ENCODE data around the gene ACBD6. TPM values are rescaled to one million over a fixed set of nuclear protein-coding genes. Genes with fewer than 3 reads are reported as not detected.

Gene ACBD6
- total and polyA plus RNA-seq, 5 donors from 2014 or later: 23.4 to 34.9 (median 25.5) TPM

- Histone ChIP-seq H3K36me3 (ENCODE audit: control insufficient read depth, insufficient read depth, low read length) (no peaks in the 10 kb centered on the region), H3K27me3 (ENCODE audit: control insufficient read depth, insufficient read depth, low read length) (no peaks in the 10 kb centered on the region), H3K27ac (ENCODE audit: insufficient read depth, low read length, poor library complexity, severe bottlenecking) (no peak overlapping the region), H3K9me3 (ENCODE audit: control insufficient read depth in 2 of 2, low read length in 2 of 2) (no peaks in the 10 kb centered on the region), H3K4me1 (ENCODE audit: control insufficient read depth, insufficient read depth, low read length, poor library complexity, severe bottlenecking) (no peaks in the 10 kb centered on the region), H3K4me3 (ENCODE audit: low read depth, low read length) (no peak overlapping the region)
- Mint-ChIP-seq H3K27ac (no peak overlapping the region), H3K27me3 (no peaks in the 10 kb centered on the region), H3K4me1 (peaks cover 0 to 11% (median 9%) of the 10 kb centered on the region in 4 donors), H3K36me3 (peaks cover 9% of the 10 kb centered on the region), H3K4me3 (no peak overlapping the region), H3K9me3 (peaks cover 0 to 2% (median 0%) of the 10 kb centered on the region in 7 donors)
- ATAC-seq (ENCODE audit: low read depth in 2 of 2): no peak
- no peak for DNase-seq
These were observed 139.0 kb downstream of the ACBD6 start for GRCh38 chr1:180363246-180363995.

DNA sequence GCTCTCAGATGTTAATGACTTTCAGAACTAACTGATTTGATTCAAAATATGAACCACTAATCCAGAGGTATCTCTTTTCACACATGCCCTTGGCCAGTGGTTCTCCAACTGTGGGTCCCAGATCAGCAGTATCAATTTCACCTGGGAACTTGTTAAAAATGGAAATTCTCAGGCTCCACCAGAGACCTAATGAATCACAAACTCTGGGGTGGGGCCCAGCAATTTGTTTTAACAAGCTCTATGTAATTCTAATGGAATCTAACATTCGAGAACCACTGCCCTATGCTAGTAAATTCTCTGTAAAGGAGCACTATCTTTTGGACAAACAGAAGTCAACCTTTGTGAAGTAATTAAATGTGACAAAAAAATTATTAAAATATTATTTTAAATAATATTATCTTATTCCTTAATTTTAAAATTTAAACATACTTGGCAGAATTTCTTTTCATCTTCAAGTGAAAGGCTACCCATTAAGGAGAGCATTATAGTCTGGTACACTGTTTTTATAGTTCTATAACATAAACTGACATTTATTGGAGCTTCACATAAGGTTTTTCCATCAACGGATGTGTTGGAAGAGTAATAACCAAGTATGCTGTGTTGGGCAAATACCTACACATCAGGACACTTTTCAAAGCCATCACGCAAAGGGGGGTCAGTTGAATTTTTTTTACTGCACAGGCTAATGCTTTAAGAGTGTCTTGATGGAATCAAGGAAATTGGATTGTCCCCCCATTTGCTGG is 141.9 kb downstream of the ACBD6 start:
- H3K27ac Mint-ChIP-seq: no peak overlapping the region

DNA sequence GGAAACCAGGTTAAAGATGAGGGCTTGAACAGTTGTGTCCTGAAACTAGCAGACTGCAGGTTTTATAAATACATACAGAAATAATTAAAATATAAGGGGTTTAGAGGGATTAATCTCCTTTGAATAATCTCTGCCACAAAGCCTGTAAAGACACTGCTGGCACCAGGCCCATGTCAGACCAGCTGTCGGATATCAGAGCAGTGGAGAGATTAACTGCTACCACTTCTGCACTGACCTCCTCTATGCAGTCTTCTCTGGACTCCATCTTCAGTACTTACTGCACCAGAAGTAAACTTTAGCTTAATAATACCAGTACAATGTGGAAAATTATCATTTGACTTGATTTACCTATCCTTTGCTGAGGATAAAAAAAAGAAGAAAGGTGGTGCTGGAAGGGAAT is 143.7 kb downstream of the ACBD6 start:
- DNase-seq (no peak), ATAC-seq (ENCODE audit: low read depth in 2 of 2) (no peak)
- H3K27me3 ChIP-seq (ENCODE audit: control insufficient read depth, insufficient read depth, low read length): no peaks in the 10 kb centered on the region
- Mint-ChIP-seq H3K36me3 (no peaks in the 10 kb centered on the region), H3K9me3 (no peaks in the 10 kb centered on the region), H3K4me1 (peaks cover 0 to 23% (median 13%) of the 10 kb centered on the region in 4 donors), H3K27ac (no peak overlapping the region), H3K27me3 (no peaks in the 10 kb centered on the region), H3K4me3 (no peak overlapping the region)
- H3K9me3 ChIP-seq (ENCODE audit: control insufficient read depth in 2 of 2, low read length in 2 of 2): no peaks in the 10 kb centered on the region
- no peaks in the 10 kb centered on the region for H3K36me3 ChIP-seq (ENCODE audit: control insufficient read depth, insufficient read depth, low read length)
- H3K27ac ChIP-seq (ENCODE audit: insufficient read depth, low read length, poor library complexity, severe bottlenecking): no peak overlapping the region
- H3K4me1 ChIP-seq (ENCODE audit: control insufficient read depth, insufficient read depth, low read length, poor library complexity, severe bottlenecking): no peaks in the 10 kb centered on the region
- H3K4me3 ChIP-seq (ENCODE audit: low read depth, low read length): no peak overlapping the region

More for the DNA sequence above, 141.9 kb downstream of the ACBD6 start:
- H3K27me3 ChIP-seq (ENCODE audit: control insufficient read depth, insufficient read depth, low read length): no peaks in the 10 kb centered on the region
- H3K27me3 Mint-ChIP-seq: no peaks in the 10 kb centered on the region
- no peak for ATAC-seq (ENCODE audit: low read depth in 2 of 2)
- H3K9me3 Mint-ChIP-seq: no peaks in the 10 kb centered on the region
- no peaks in the 10 kb centered on the region for H3K36me3 ChIP-seq (ENCODE audit: control insufficient read depth, insufficient read depth, low read length)
- H3K4me3 Mint-ChIP-seq: no peak overlapping the region
- peaks cover 0 to 13% (median 11%) of the 10 kb centered on the region in 4 donors for H3K4me1 Mint-ChIP-seq
- H3K9me3 ChIP-seq (ENCODE audit: control insufficient read depth in 2 of 2, low read length in 2 of 2): no peaks in the 10 kb centered on the region
- no peak overlapping the region for H3K27ac ChIP-seq (ENCODE audit: insufficient read depth, low read length, poor library complexity, severe bottlenecking)
- no peaks in the 10 kb centered on the region for H3K4me1 ChIP-seq (ENCODE audit: control insufficient read depth, insufficient read depth, low read length, poor library complexity, severe bottlenecking)
- no peaks in the 10 kb centered on the region for H3K36me3 Mint-ChIP-seq
- no peak for DNase-seq
- no peak overlapping the region for H3K4me3 ChIP-seq (ENCODE audit: low read depth, low read length)

GRCh38 chr1:180353945-180354344 is 148.4 kb downstream of the ACBD6 start:
- Histone ChIP-seq H3K27me3 (ENCODE audit: control insufficient read depth, insufficient read depth, low read length) (no peaks in the 10 kb centered on the region), H3K4me3 (ENCODE audit: low read depth, low read length) (no peak overlapping the region), H3K4me1 (ENCODE audit: control insufficient read depth, insufficient read depth, low read length, poor library complexity, severe bottlenecking) (no peaks in the 10 kb centered on the region), H3K27ac (ENCODE audit: insufficient read depth, low read length, poor library complexity, severe bottlenecking) (no peak overlapping the region), H3K9me3 (ENCODE audit: control insufficient read depth in 2 of 2, low read length in 2 of 2) (no peaks in the 10 kb centered on the region), H3K36me3 (ENCODE audit: control insufficient read depth, insufficient read depth, low read length) (no peaks in the 10 kb centered on the region)
- H3K9me3 Mint-ChIP-seq: no peaks in the 10 kb centered on the region
- no peak overlapping the region for H3K27ac Mint-ChIP-seq
- no peak overlapping the region for H3K4me3 Mint-ChIP-seq
- H3K36me3 Mint-ChIP-seq: peaks cover 8% of the 10 kb centered on the region
- ATAC-seq (ENCODE audit: low read depth in 2 of 2): no peak
- H3K27me3 Mint-ChIP-seq: no peaks in the 10 kb centered on the region
- peaks cover 0 to 25% (median 22%) of the 10 kb centered on the region in 4 donors for H3K4me1 Mint-ChIP-seq
- no peak for DNase-seq

DNA sequence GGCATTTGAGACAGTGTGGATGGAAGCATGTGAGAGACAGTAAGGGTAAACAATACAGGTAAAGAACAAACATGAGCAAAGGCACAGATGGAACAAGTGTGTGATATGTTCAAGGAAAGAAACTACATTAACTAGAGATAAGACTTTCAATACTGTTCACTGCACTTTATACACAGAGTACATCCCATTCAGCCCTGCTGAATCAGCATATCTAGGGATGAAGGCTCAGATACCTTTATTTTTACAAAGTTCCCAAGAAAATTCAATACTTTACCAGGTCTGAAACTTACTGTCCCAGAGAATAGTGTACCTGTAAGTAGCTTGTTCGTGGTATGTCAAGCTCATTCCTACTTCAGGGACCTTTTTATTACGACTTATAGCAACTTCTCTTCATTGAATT is 149.8 kb downstream of the ACBD6 start:
- DNase-seq (peak in 1 of 3 donors; percentile 15), ATAC-seq (ENCODE audit: low read depth in 2 of 2) (no peak)
- Mint-ChIP-seq H3K27me3 (no peaks in the 10 kb centered on the region), H3K4me1 (peaks cover 0 to 25% (median 23%) of the 10 kb centered on the region in 4 donors), H3K4me3 (no peak overlapping the region), H3K27ac (peak overlapping the region in 2 of 3 donors; percentile 1 to 9), H3K36me3 (peaks cover 8% of the 10 kb centered on the region), H3K9me3 (no peaks in the 10 kb centered on the region)
- peak overlapping the region; percentile 4 for H3K4me3 ChIP-seq (ENCODE audit: low read depth, low read length)
- H3K27me3 ChIP-seq (ENCODE audit: control insufficient read depth, insufficient read depth, low read length): no peaks in the 10 kb centered on the region
- no peaks in the 10 kb centered on the region for H3K36me3 ChIP-seq (ENCODE audit: control insufficient read depth, insufficient read depth, low read length)
- H3K27ac ChIP-seq (ENCODE audit: insufficient read depth, low read length, poor library complexity, severe bottlenecking): no peak overlapping the region
- no peaks in the 10 kb centered on the region for H3K9me3 ChIP-seq (ENCODE audit: control insufficient read depth in 2 of 2, low read length in 2 of 2)
- no peaks in the 10 kb centered on the region for H3K4me1 ChIP-seq (ENCODE audit: control insufficient read depth, insufficient read depth, low read length, poor library complexity, severe bottlenecking)

DNA sequence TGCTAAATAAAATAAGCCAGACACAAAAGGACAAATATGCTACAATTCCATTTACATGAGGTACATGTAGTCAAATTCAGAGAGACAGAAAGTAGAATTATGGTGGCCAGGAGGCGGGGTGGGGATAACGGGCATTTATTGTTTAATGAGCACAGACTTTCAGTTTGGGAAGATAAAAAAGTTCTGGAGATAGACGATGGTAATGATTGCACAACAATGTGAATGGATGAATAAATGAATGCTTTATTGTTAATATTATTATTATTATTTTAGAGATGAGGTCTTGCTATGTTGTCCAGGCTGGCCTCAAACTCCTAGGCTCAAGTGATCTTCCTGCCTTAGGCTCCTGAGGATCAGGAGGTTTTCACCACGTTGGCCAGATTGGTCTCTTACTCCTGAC is 150.4 kb downstream of the ACBD6 start:
- peaks cover 10% of the 10 kb centered on the region for H3K36me3 Mint-ChIP-seq
- H3K27me3 ChIP-seq (ENCODE audit: control insufficient read depth, insufficient read depth, low read length): no peaks in the 10 kb centered on the region

GRCh38 chr1:180345148-180345547 is 157.2 kb downstream of the ACBD6 start:
- ATAC-seq (ENCODE audit: low read depth in 2 of 2) (no peak), DNase-seq (no peak)
- Histone ChIP-seq H3K27me3 (ENCODE audit: control insufficient read depth, insufficient read depth, low read length) (no peaks in the 10 kb centered on the region), H3K4me1 (ENCODE audit: control insufficient read depth, insufficient read depth, low read length, poor library complexity, severe bottlenecking) (no peaks in the 10 kb centered on the region), H3K4me3 (ENCODE audit: low read depth, low read length) (no peak overlapping the region), H3K36me3 (ENCODE audit: control insufficient read depth, insufficient read depth, low read length) (no peaks in the 10 kb centered on the region), H3K9me3 (ENCODE audit: control insufficient read depth in 2 of 2, low read length in 2 of 2) (no peaks in the 10 kb centered on the region), H3K27ac (ENCODE audit: insufficient read depth, low read length, poor library complexity, severe bottlenecking) (no peak overlapping the region)
- H3K4me1 Mint-ChIP-seq: peaks cover 12 to 17% (median 14%) of the 10 kb centered on the region in 4 donors
- H3K4me3 Mint-ChIP-seq: no peak overlapping the region
- peak overlapping the region in 1 of 3 donors; percentile 70 for H3K27ac Mint-ChIP-seq
- peaks cover 0 to 4% (median 0%) of the 10 kb centered on the region in 7 donors for H3K9me3 Mint-ChIP-seq
- no peaks in the 10 kb centered on the region for H3K27me3 Mint-ChIP-seq
- peaks cover 25% of the 10 kb centered on the region for H3K36me3 Mint-ChIP-seq

More for the DNA sequence above, 150.4 kb downstream of the ACBD6 start:
- Mint-ChIP-seq H3K9me3 (no peaks in the 10 kb centered on the region), H3K4me1 (peaks cover 0 to 25% (median 20%) of the 10 kb centered on the region in 4 donors), H3K27ac (no peak overlapping the region), H3K27me3 (no peaks in the 10 kb centered on the region), H3K4me3 (no peak overlapping the region)
- H3K36me3 ChIP-seq (ENCODE audit: control insufficient read depth, insufficient read depth, low read length): no peaks in the 10 kb centered on the region
- DNase-seq (no peak), ATAC-seq (ENCODE audit: low read depth in 2 of 2) (no peak)
- H3K9me3 ChIP-seq (ENCODE audit: control insufficient read depth in 2 of 2, low read length in 2 of 2): no peaks in the 10 kb centered on the region
- H3K4me3 ChIP-seq (ENCODE audit: low read depth, low read length): no peak overlapping the region
- H3K4me1 ChIP-seq (ENCODE audit: control insufficient read depth, insufficient read depth, low read length, poor library complexity, severe bottlenecking): no peaks in the 10 kb centered on the region
- H3K27ac ChIP-seq (ENCODE audit: insufficient read depth, low read length, poor library complexity, severe bottlenecking): no peak overlapping the region
